NCI-H524 treated with DMSO at 0.1 percent for 48 hours (cell line): ENCODE data around the gene RFTN2.

ENCODE experiments used
- DNase-seq: peaks from one replicate; lab custom pipeline; 2025; lab: John Stamatoyannopoulos, UW

The RFTN2 gene

DNA sequence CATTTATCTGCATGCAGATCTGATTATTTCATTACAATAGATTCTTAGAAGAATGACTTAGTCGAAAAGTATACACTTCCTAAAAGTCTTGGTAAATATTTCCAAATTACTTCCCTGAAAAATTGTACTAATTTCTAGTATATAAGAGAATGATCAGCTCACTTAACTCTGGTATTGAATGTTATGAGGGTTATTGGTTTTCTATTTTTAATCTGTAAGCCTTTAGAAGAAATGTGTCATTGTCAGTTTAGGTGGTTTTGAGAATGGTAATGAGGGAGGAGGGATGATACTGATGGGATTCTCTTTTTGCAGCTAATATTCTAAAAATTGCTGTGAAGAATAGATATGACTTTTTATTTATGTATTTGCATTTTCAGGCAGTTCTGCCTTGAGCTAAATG lies 135.7 kb downstream of the RFTN2 start:
- DNase-seq: no peak

DNA sequence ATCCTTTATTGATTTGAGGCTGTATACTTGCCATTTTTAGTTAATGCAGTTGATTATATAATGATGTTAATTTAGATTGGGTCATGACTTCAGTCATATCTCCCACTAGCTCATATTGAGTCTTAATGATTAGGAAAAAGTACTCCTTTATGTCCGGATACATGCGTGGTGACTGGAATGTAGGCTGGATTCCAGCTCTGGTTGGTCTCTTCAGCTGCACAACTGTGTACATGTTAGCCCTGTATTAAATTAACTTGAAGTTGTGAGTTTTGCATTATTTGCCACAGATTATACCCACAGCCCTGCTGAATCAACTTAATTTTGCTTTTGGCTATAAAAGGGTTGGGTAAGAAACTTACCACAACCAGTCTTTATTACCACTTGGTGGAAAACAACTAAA lies 137.0 kb downstream of the RFTN2 start:
- DNase-seq: no peak
